ENCODE measurements around the gene TRAPPC3. TPM values are rescaled to one million over a fixed set of nuclear protein-coding genes. Genes with fewer than 3 reads are reported as not detected.

TRAPPC3 gene
- total and polyA plus RNA-seq, 7 donors, result 34.8 to 91.8 (median 43.8) TPM

- Histone ChIP-seq H3K9me3 (no peaks in the 10 kb centered on the region), H3K4me3 (peak overlapping the region; percentile 28), H3K4me1 (peaks cover 44% of the 10 kb centered on the region), H3K27ac (peak overlapping the region; percentile 93), H3K36me3 (ENCODE audit: insufficient read depth in 1 of 2, low read depth in 1 of 2) (peaks cover 0 to 10% of the 10 kb centered on the region in 2 donors), H3K27me3 (ENCODE audit: insufficient read depth in 3 of 3, low read length in 2 of 3) (no peaks in the 10 kb centered on the region)
- no peak for TF ChIP-seq CTCF (IDR thresholded peaks at IDR 0.05)
- no peak for ATAC-seq
- intact Hi-C loops (cut with DNase I), result loop anchor here in 1 of 2 donors (10.0 kb wide), 1 partner anchor 234 kb away; the partner anchor contains the start of gene STK40
- no peak for DNase-seq
- WGBS, 3 donors, result 6 to 10% (median 9%) methylated on average over 1 of the region's 1 CpG
Observed at GRCh38 chr1:36151134-36151844, 2.0 kb upstream of the TRAPPC3 start.

- intact Hi-C loops (cut with DNase I), result loop anchor here in 1 of 2 donors (10.0 kb wide), 1 partner anchor 234 kb away; the partner anchor contains the start of gene STK40
- peak overlapping the region; percentile 28 for H3K4me3 ChIP-seq
- ATAC-seq (peak; percentile 76 to 81 (median 78)), DNase-seq (peak; percentile 93 to 96)
- no peaks in the 10 kb centered on the region for H3K27me3 ChIP-seq (ENCODE audit: insufficient read depth in 3 of 3, low read length in 2 of 3)
- no peaks in the 10 kb centered on the region for H3K9me3 ChIP-seq
- WGBS, 3 donors, result 1 to 3% (median 1%) methylated on average over 12 of the region's 12 CpGs
- H3K36me3 ChIP-seq (ENCODE audit: insufficient read depth in 1 of 2, low read depth in 1 of 2), result peaks cover 0 to 10% of the 10 kb centered on the region in 2 donors
- H3K27ac ChIP-seq, result peak overlapping the region; percentile 93
- no peak for TF ChIP-seq CTCF (IDR thresholded peaks at IDR 0.05)
- H3K4me1 ChIP-seq, result peaks cover 44% of the 10 kb centered on the region
Observed at GRCh38 chr1:36150296-36151133, 1.2 kb upstream of the TRAPPC3 start.

- DNase-seq (no peak), ATAC-seq (no peak)
- Histone ChIP-seq H3K9me3 (no peaks in the 10 kb centered on the region), H3K27me3 (ENCODE audit: insufficient read depth in 3 of 3, low read length in 2 of 3) (no peaks in the 10 kb centered on the region), H3K4me3 (peak overlapping the region; percentile 3), H3K4me1 (peaks cover 43% of the 10 kb centered on the region), H3K27ac (peak overlapping the region; percentile 93), H3K36me3 (ENCODE audit: insufficient read depth in 1 of 2, low read depth in 1 of 2) (peaks cover 0 to 10% of the 10 kb centered on the region in 2 donors)
- intact Hi-C loops (cut with DNase I), result loop anchor here (1.0 to 10.0 kb wide), 4 partner anchors 38 to 272 kb away; partner anchors contain the start of gene STK40 (in 1 of the 2)
- TF ChIP-seq CTCF (IDR thresholded peaks at IDR 0.05), result no peak
- 7 to 22% (median 15%) methylated on average over 6 of the region's 6 CpGs for WGBS, 3 donors
Observed at GRCh38 chr1:36149973-36150295, 648 bp upstream of the TRAPPC3 start.

- H3K9me3 ChIP-seq, result no peaks in the 10 kb centered on the region
- H3K4me1 ChIP-seq, result peaks cover 39% of the 10 kb centered on the region
- peak overlapping the region; percentile 79 for H3K4me3 ChIP-seq
- no peak for ATAC-seq
- H3K36me3 ChIP-seq (ENCODE audit: insufficient read depth in 1 of 2, low read depth in 1 of 2), result peaks cover 0 to 10% of the 10 kb centered on the region in 2 donors
- intact Hi-C loops (cut with DNase I), result loop anchor here (1.0 to 5.0 kb wide), 3 partner anchors 39 to 273 kb away; no protein-coding TSS in a partner anchor
- H3K27ac ChIP-seq, result peak overlapping the region; percentile 93
- DNase-seq, result no peak
- 1 to 2% (median 1%) methylated on average over 16 of the region's 16 CpGs for WGBS, 3 donors
- TF ChIP-seq CTCF (IDR thresholded peaks at IDR 0.05), result no peak
- no peaks in the 10 kb centered on the region for H3K27me3 ChIP-seq (ENCODE audit: insufficient read depth in 3 of 3, low read length in 2 of 3)
Observed at GRCh38 chr1:36148821-36149236, 457 bp downstream of the TRAPPC3 start.
